ENCODE measurements around the gene WBP11. TPM values are rescaled to one million over a fixed set of nuclear protein-coding genes. Genes with fewer than 3 reads are reported as not detected.

WBP11 gene
- total RNA-seq, 1 experiment from 2014 or later, result 111 TPM

DNA sequence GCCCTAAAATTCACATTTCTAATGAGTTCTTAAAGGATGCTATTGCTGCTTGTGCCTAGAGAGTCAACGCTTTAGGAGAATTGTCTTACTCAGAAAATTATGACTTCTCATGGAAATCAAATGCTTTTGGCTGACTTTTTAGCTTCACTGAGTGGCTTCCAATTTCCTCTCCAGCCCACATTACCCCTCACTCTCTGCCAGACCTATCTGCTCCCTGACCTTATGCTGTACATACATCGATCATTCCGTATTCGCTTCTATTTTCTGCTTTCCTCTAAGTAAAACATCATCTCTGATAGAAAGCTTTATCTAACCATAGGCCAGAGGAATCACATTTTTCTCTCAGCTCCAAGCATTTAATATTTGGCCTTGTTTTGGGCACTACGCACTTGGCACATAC is 23.2 kb upstream of the WBP11 start:
- Mint-ChIP-seq H3K9me3 (peaks cover 4% of the 10 kb centered on the region; the same call in 1 of the 2 replicates), H3K36me3 (no peaks in the 10 kb centered on the region), H3K4me1 (peaks cover 6% of the 10 kb centered on the region), H3K4me3 (no peak overlapping the region), H3K27ac (no peak overlapping the region), H3K27me3 (ENCODE audit: low read depth) (no peaks in the 10 kb centered on the region)
- CTCF ChIA-PET, result no interaction called here
- POLR2A ChIA-PET, result no interaction called here
- TF ChIP-seq MXD4 (CRISPR knock-in tag; IDR thresholded peaks at IDR 0.05; ENCODE audit: borderline replicate concordance) (no peak), ZNF423 (CRISPR knock-in tag; IDR thresholded peaks at IDR 0.05) (no peak), SMAD4 (CRISPR knock-in tag; IDR thresholded peaks at IDR 0.05) (no peak), ZNF232 (CRISPR knock-in tag; IDR thresholded peaks at IDR 0.05) (no peak), NR3C1 (CRISPR knock-in tag; conservative IDR thresholded peaks at IDR 0.05; ENCODE audit: low read depth) (no peak)
- TF ChIP-seq, protein P1, sequence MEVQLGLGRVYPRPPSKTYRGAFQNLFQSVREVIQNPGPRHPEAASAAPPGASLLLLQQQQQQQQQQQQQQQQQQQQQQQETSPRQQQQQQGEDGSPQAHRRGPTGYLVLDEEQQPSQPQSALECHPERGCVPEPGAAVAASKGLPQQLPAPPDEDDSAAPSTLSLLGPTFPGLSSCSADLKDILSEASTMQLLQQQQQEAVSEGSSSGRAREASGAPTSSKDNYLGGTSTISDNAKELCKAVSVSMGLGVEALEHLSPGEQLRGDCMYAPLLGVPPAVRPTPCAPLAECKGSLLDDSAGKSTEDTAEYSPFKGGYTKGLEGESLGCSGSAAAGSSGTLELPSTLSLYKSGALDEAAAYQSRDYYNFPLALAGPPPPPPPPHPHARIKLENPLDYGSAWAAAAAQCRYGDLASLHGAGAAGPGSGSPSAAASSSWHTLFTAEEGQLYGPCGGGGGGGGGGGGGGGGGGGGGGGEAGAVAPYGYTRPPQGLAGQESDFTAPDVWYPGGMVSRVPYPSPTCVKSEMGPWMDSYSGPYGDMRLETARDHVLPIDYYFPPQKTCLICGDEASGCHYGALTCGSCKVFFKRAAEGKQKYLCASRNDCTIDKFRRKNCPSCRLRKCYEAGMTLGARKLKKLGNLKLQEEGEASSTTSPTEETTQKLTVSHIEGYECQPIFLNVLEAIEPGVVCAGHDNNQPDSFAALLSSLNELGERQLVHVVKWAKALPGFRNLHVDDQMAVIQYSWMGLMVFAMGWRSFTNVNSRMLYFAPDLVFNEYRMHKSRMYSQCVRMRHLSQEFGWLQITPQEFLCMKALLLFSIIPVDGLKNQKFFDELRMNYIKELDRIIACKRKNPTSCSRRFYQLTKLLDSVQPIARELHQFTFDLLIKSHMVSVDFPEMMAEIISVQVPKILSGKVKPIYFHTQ (CRISPR knock-in tag; IDR thresholded peaks at IDR 0.05), result no peak
- TF ChIP-seq, protein P2, sequence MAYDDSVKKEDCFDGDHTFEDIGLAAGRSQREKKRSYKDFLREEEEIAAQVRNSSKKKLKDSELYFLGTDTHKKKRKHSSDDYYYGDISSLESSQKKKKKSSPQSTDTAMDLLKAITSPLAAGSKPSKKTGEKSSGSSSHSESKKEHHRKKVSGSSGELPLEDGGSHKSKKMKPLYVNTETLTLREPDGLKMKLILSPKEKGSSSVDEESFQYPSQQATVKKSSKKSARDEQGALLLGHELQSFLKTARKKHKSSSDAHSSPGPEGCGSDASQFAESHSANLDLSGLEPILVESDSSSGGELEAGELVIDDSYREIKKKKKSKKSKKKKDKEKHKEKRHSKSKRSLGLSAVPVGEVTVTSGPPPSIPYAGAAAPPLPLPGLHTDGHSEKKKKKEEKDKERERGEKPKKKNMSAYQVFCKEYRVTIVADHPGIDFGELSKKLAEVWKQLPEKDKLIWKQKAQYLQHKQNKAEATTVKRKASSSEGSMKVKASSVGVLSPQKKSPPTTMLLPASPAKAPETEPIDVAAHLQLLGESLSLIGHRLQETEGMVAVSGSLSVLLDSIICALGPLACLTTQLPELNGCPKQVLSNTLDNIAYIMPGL (CRISPR knock-in tag; IDR thresholded peaks at IDR 0.05), result no peak
- TF ChIP-seq, protein P3, sequence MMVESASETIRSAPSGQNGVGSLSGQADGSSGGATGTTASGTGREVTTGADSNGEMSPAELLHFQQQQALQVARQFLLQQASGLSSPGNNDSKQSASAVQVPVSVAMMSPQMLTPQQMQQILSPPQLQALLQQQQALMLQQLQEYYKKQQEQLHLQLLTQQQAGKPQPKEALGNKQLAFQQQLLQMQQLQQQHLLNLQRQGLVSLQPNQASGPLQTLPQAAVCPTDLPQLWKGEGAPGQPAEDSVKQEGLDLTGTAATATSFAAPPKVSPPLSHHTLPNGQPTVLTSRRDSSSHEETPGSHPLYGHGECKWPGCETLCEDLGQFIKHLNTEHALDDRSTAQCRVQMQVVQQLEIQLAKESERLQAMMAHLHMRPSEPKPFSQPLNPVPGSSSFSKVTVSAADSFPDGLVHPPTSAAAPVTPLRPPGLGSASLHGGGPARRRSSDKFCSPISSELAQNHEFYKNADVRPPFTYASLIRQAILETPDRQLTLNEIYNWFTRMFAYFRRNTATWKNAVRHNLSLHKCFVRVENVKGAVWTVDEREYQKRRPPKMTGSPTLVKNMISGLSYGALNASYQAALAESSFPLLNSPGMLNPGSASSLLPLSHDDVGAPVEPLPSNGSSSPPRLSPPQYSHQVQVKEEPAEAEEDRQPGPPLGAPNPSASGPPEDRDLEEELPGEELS (CRISPR knock-in tag; IDR thresholded peaks at IDR 0.05), result no peak
- TF ChIP-seq, protein P4, sequence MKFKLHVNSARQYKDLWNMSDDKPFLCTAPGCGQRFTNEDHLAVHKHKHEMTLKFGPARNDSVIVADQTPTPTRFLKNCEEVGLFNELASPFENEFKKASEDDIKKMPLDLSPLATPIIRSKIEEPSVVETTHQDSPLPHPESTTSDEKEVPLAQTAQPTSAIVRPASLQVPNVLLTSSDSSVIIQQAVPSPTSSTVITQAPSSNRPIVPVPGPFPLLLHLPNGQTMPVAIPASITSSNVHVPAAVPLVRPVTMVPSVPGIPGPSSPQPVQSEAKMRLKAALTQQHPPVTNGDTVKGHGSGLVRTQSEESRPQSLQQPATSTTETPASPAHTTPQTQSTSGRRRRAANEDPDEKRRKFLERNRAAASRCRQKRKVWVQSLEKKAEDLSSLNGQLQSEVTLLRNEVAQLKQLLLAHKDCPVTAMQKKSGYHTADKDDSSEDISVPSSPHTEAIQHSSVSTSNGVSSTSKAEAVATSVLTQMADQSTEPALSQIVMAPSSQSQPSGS (CRISPR knock-in tag; IDR thresholded peaks at IDR 0.05; ENCODE audit: borderline replicate concordance, low read depth), result no peak
- TF ChIP-seq, protein P5, sequence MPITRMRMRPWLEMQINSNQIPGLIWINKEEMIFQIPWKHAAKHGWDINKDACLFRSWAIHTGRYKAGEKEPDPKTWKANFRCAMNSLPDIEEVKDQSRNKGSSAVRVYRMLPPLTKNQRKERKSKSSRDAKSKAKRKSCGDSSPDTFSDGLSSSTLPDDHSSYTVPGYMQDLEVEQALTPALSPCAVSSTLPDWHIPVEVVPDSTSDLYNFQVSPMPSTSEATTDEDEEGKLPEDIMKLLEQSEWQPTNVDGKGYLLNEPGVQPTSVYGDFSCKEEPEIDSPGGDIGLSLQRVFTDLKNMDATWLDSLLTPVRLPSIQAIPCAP (CRISPR knock-in tag; IDR thresholded peaks at IDR 0.05), result no peak
- DNase-seq (ENCODE audit: low spot score) (no peak), ATAC-seq (no peak)

DNA sequence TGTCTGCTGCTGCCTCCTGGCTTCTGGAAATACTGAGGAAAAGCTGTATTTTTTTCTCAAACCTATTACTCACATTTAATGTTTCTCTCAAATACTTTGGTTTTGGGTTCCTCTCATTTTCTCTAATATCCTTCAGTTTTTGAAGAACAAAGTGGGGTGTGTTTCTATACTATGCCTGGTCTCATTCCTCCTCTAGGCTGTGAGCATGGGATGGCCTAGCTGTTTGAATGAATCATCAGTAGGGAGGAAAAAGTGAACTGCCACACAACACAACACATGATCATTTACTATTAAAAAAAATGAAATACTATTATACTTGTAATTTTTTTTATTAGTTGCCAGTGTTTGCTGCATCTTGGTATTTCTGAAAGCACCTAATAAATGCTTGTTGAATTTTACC is 22.0 kb upstream of the WBP11 start:
- no peak for DNase-seq (ENCODE audit: low spot score)
- peaks cover 4% of the 10 kb centered on the region; the same call in 1 of the 2 replicates for H3K9me3 Mint-ChIP-seq
- no peak overlapping the region for H3K27ac Mint-ChIP-seq
- H3K27me3 Mint-ChIP-seq (ENCODE audit: low read depth), result no peaks in the 10 kb centered on the region
- H3K36me3 Mint-ChIP-seq, result no peaks in the 10 kb centered on the region
- peaks cover 9% of the 10 kb centered on the region for H3K4me1 Mint-ChIP-seq
- H3K4me3 Mint-ChIP-seq, result no peak overlapping the region
- POLR2A ChIA-PET, result no interaction called here
- CTCF ChIA-PET, result no interaction called here
- no peak for ATAC-seq
- TF ChIP-seq TEAD1 (CRISPR knock-in tag; IDR thresholded peaks at IDR 0.05) (no peak), SP1 (CRISPR knock-in tag; conservative IDR thresholded peaks at IDR 0.05) (no peak), FOXP1 (CRISPR knock-in tag; IDR thresholded peaks at IDR 0.05; ENCODE audit: borderline replicate concordance) (no peak), ELF4 (CRISPR knock-in tag; IDR thresholded peaks at IDR 0.05; ENCODE audit: low read depth) (no peak), ZNF138 (CRISPR knock-in tag; conservative IDR thresholded peaks at IDR 0.05) (no peak), CREB1 (CRISPR knock-in tag; IDR thresholded peaks at IDR 0.05) (no peak), MXD4 (CRISPR knock-in tag; IDR thresholded peaks at IDR 0.05; ENCODE audit: borderline replicate concordance) (no peak)
- TF ChIP-seq, protein P1 (CRISPR knock-in tag; IDR thresholded peaks at IDR 0.05), result no peak
- TF ChIP-seq, protein P6, sequence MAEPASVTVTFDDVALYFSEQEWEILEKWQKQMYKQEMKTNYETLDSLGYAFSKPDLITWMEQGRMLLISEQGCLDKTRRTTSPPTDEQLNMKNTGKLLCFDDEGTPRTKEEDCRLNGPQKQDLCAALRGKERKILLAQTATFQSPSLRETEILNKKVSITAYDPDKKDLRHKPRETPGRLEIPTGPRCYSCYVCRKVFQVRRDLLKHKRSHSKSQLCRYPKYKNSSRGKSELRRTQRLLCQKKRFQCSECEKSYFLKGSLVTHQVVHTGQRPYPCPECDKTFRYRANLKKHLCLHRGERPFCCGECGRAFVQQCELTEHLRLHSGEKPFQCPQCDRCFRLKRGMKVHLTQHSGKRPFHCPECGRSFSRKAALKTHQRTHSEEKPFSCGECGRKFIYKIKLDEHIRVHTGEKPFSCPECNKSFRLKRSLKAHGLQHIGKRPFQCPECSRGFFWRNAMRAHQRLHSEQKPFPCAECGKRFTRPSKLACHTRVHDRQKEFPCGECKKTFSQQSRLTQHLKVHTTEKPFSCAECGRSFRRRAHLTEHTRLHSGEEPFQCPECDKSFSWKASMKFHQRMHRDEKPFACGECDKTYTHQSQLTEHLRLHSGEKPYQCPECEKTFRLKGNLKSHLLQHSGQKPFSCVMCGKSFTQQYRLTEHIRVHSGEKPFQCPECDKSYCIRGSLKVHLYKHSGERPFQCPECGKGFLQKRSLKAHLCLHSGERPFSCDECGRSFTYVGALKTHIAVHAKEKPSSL (CRISPR knock-in tag; conservative IDR thresholded peaks at IDR 0.05), result no peak
- TF ChIP-seq, protein P7, sequence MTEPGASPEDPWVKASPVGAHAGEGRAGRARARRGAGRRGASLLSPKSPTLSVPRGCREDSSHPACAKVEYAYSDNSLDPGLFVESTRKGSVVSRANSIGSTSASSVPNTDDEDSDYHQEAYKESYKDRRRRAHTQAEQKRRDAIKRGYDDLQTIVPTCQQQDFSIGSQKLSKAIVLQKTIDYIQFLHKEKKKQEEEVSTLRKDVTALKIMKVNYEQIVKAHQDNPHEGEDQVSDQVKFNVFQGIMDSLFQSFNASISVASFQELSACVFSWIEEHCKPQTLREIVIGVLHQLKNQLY (CRISPR knock-in tag; IDR thresholded peaks at IDR 0.05), result no peak
- TF ChIP-seq, protein P8, sequence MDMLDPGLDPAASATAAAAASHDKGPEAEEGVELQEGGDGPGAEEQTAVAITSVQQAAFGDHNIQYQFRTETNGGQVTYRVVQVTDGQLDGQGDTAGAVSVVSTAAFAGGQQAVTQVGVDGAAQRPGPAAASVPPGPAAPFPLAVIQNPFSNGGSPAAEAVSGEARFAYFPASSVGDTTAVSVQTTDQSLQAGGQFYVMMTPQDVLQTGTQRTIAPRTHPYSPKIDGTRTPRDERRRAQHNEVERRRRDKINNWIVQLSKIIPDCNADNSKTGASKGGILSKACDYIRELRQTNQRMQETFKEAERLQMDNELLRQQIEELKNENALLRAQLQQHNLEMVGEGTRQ (CRISPR knock-in tag; IDR thresholded peaks at IDR 0.05), result no peak
